ENCODE results near the gene SPRED2.

GRCh38 chr2:65382776-65383357, 49.5 kb downstream of the SPRED2 start:
- TF ChIP-seq CTCF (IDR thresholded peaks at IDR 0.05) = peak in 4 of 6 experiments; percentile 9 to 54 (median 36)
- TF ChIP-seq POLR2A (IDR thresholded peaks at IDR 0.05) = no peak

Data from esophagus squamous epithelium (tissue), 4 donors.